Gastroesophageal sphincter (tissue), 4 donors: ENCODE results near the gene SEMA4D. TPM values are rescaled to one million over a fixed set of nuclear protein-coding genes. Genes with fewer than 3 reads are reported as not detected.

Source experiments
- ATAC-seq: fragments of 150-250 bp; one replicate; pipeline ENCODE4 v1.9.1; 2016; ENCODE audit warnings: mild to moderate bottlenecking, moderate library complexity
- H3K27ac ChIP-seq, 4 donors: fragments of 200-600 bp; sonication (generic) in 3 of 4; 1 replicate in 3 of 4; 2 replicates in 1 of 4; pipeline ENCODE4 v1.5.1; 2016 to 2019
- H3K27me3 ChIP-seq: fragments of 200-600 bp; sonication (generic); one replicate; pipeline ENCODE4 v1.5.1; 2019
- H3K36me3 ChIP-seq, 2 donors: fragments of 200-600 bp; sonication (generic); one replicate each; pipeline ENCODE4 v1.5.1; 2019; ENCODE audit warnings: control low read depth in 1 of 2
- H3K4me1 ChIP-seq, 3 donors: fragments of 200-600 bp; sonication (generic); 1 replicate in 2 of 3; 2 replicates in 1 of 3; pipeline ENCODE4 v1.5.1; 2016 to 2019; ENCODE audit warnings: control low read depth in 2 of 3
- H3K4me3 ChIP-seq, 2 donors: fragments of 200-600 bp; sonication (generic); one replicate each; pipeline ENCODE4 v1.5.1; 2019; ENCODE audit warnings: mild to moderate bottlenecking in 1 of 2, moderate library complexity in 1 of 2
- H3K9me3 ChIP-seq, 3 donors: fragments of 200-600 bp; sonication (generic); one replicate each; pipeline ENCODE4 v1.5.1; 2017 to 2019; ENCODE audit warnings: control low read depth in 2 of 3
- CTCF ChIP-seq, 4 experiments: fragments of 200-600 bp in 2 of 4; fragments of 450-650 bp in 2 of 4; sonication (generic) in 1 of 4; IDR thresholded peaks; one replicate each; pipeline ENCODE4 v1.5.1; 2017 to 2019; ENCODE audit warnings: antibody characterized with exemption in 4 of 4, mild to moderate bottlenecking in 2 of 4, moderate library complexity in 2 of 4
- EP300 ChIP-seq: sonication (generic); formaldehyde crosslinking; IDR thresholded peaks from one replicate; pipeline ENCODE4 v1.6.1; 2017; ENCODE audit warnings: antibody characterized with exemption, mild to moderate bottlenecking
- POLR2A ChIP-seq, 2 donors: fragments of 450-650 bp; IDR thresholded peaks; one replicate each; pipeline ENCODE4 v1.6.1; 2017; ENCODE audit warnings: antibody characterized with exemption in 2 of 2, mild to moderate bottlenecking in 2 of 2, moderate library complexity in 1 of 2
- POLR2AphosphoS5 ChIP-seq: sonication (generic); formaldehyde crosslinking; IDR thresholded peaks from one replicate; pipeline ENCODE4 v1.6.1; 2017; ENCODE audit warnings: antibody characterized with exemption
- WGBS, 2 donors: methylation state at CpG; one replicate each; pipeline ENCODE4 v1.1.5; 2018; ENCODE audit warnings: low coverage in 1 of 2; 5-methylcytosine and 5-hydroxymethylcytosine counted together
- total RNA-seq, 4 donors: library from RNA; depleted of rRNA; stranded (reverse); fragments of >200 nt; gene quantifications; one replicate each; pipeline ENCODE4 v1.1.0, GENCODE V29; 2016

Gene SEMA4D
- total RNA-seq, 4 donors from 2014 or later: 4.4 to 12.0 (median 6.5) TPM

- 94 to 98% methylated on average over 12 to 14 of the region's 14 CpGs for WGBS, 2 donors
- no peak for TF ChIP-seq POLR2A (IDR thresholded peaks at IDR 0.05)
- no peak for TF ChIP-seq POLR2AphosphoS5
- TF ChIP-seq CTCF (IDR thresholded peaks at IDR 0.05): no peak
- TF ChIP-seq EP300: no peak
- H3K9me3 ChIP-seq: no peaks in the 10 kb centered on the region
- peaks cover 0 to 68% of the 10 kb centered on the region in 2 donors for H3K36me3 ChIP-seq
- ATAC-seq: no peak
- H3K27ac ChIP-seq: no peak overlapping the region
- no peaks in the 10 kb centered on the region for H3K4me1 ChIP-seq
- H3K4me3 ChIP-seq: no peak overlapping the region
- H3K27me3 ChIP-seq: no peaks in the 10 kb centered on the region
Measured at GRCh38 chr9:89379031-89379430, 118.9 kb downstream of the SEMA4D start.

GRCh38 chr9:89378541-89378940 lies 119.4 kb downstream of the SEMA4D start:
- Histone ChIP-seq H3K4me1 (no peaks in the 10 kb centered on the region), H3K27me3 (no peaks in the 10 kb centered on the region), H3K4me3 (no peak overlapping the region), H3K9me3 (no peaks in the 10 kb centered on the region), H3K27ac (no peak overlapping the region), H3K36me3 (peaks cover 0 to 64% of the 10 kb centered on the region in 2 donors)
- ATAC-seq: no peak
- WGBS, 2 donors: 93 to 99% methylated on average over 3 to 13 of the region's 21 CpGs
- no peak for TF ChIP-seq CTCF (IDR thresholded peaks at IDR 0.05)
- TF ChIP-seq POLR2AphosphoS5: no peak

GRCh38 chr9:89377411-89377810 lies 120.5 kb downstream of the SEMA4D start:
- WGBS, 2 donors: 89 to 93% methylated on average over 7 to 8 of the region's 12 CpGs
- H3K9me3 ChIP-seq: no peaks in the 10 kb centered on the region
- no peak overlapping the region for H3K27ac ChIP-seq
- ATAC-seq: no peak
- TF ChIP-seq POLR2AphosphoS5 (no peak), CTCF (IDR thresholded peaks at IDR 0.05) (no peak), POLR2A (IDR thresholded peaks at IDR 0.05) (no peak), EP300 (no peak)
- no peak overlapping the region for H3K4me3 ChIP-seq
- H3K4me1 ChIP-seq: no peaks in the 10 kb centered on the region
- H3K27me3 ChIP-seq: no peaks in the 10 kb centered on the region
- H3K36me3 ChIP-seq: peaks cover 0 to 52% of the 10 kb centered on the region in 2 donors

GRCh38 chr9:89376741-89377351 lies 121.1 kb downstream of the SEMA4D start:
- 87 to 92% methylated on average over 7 of the region's 17 CpGs for WGBS, 2 donors
- TF ChIP-seq CTCF (IDR thresholded peaks at IDR 0.05): no peak
- TF ChIP-seq EP300: no peak
- no peak for TF ChIP-seq POLR2AphosphoS5
- no peak for TF ChIP-seq POLR2A (IDR thresholded peaks at IDR 0.05)
- Histone ChIP-seq H3K27ac (no peak overlapping the region), H3K4me3 (no peak overlapping the region), H3K4me1 (no peaks in the 10 kb centered on the region), H3K36me3 (peaks cover 0 to 47% of the 10 kb centered on the region in 2 donors), H3K9me3 (no peaks in the 10 kb centered on the region), H3K27me3 (no peaks in the 10 kb centered on the region)
- no peak for ATAC-seq

GRCh38 chr9:89376286-89376685 lies 121.6 kb downstream of the SEMA4D start:
- Histone ChIP-seq H3K4me1 (no peaks in the 10 kb centered on the region), H3K36me3 (peaks cover 0 to 41% of the 10 kb centered on the region in 2 donors), H3K27me3 (no peaks in the 10 kb centered on the region), H3K4me3 (no peak overlapping the region), H3K27ac (no peak overlapping the region), H3K9me3 (no peaks in the 10 kb centered on the region)
- ATAC-seq: no peak
- 65 to 80% methylated on average over 2 of the region's 4 CpGs for WGBS, 2 donors
- TF ChIP-seq POLR2AphosphoS5 (no peak), EP300 (no peak), CTCF (IDR thresholded peaks at IDR 0.05) (no peak), POLR2A (IDR thresholded peaks at IDR 0.05) (no peak)
